ENCODE data around the gene GULP1. TPM values are rescaled to one million over a fixed set of nuclear protein-coding genes. Genes with fewer than 3 reads are reported as not detected.
"Not testable (repeated sequence)": the region's sequence is repeated elsewhere in the genome, so short reads cannot be mapped to it uniquely, and the experiment has no call there.

The GULP1 gene
- total RNA-seq, 4 donors from 2014 or later, result 34.0 to 46.3 (median 38.0) TPM

DNA sequence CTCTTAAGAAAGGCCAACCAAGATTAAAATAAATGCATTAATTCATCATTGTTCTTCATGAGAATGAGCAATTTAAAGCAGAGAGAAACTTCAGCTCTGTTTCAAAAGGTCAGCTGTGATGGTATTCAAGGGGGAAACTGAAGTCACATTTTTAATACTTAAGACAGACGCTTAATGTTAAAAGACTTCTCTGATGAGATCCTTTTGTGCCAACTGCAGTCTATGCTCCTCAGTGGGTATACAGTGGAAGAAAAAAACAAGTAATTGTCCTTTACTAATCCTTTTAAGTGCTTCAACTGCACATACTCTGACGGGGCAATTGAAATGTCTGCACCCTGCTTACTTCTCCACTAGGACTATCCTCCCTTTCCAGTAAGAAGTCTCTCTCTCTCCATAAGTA lies 309.7 kb downstream of the GULP1 start:
- TF ChIP-seq, protein P1, sequence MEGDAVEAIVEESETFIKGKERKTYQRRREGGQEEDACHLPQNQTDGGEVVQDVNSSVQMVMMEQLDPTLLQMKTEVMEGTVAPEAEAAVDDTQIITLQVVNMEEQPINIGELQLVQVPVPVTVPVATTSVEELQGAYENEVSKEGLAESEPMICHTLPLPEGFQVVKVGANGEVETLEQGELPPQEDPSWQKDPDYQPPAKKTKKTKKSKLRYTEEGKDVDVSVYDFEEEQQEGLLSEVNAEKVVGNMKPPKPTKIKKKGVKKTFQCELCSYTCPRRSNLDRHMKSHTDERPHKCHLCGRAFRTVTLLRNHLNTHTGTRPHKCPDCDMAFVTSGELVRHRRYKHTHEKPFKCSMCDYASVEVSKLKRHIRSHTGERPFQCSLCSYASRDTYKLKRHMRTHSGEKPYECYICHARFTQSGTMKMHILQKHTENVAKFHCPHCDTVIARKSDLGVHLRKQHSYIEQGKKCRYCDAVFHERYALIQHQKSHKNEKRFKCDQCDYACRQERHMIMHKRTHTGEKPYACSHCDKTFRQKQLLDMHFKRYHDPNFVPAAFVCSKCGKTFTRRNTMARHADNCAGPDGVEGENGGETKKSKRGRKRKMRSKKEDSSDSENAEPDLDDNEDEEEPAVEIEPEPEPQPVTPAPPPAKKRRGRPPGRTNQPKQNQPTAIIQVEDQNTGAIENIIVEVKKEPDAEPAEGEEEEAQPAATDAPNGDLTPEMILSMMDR (IDR thresholded peaks at IDR 0.05), result no peak
- TF ChIP-seq POLR2A (IDR thresholded peaks at IDR 0.05), result no peak
- no peak overlapping the region for H3K4me3 ChIP-seq (replicated peaks in 1 of 3)
- no peak for DNase-seq
- no peaks in the 10 kb centered on the region for H3K36me3 ChIP-seq
- no peaks in the 10 kb centered on the region for H3K27me3 ChIP-seq
- H3K9me3 ChIP-seq, result no peaks in the 10 kb centered on the region
- 73 to 84% methylated on average over 2 of the region's 2 CpGs for WGBS, 2 donors
- intact Hi-C loops (cut with DNase I), result no loop called here
- no peak overlapping the region for H3K27ac ChIP-seq
- peaks cover 7 to 17% of the 10 kb centered on the region in 2 donors for H3K4me1 ChIP-seq

DNA sequence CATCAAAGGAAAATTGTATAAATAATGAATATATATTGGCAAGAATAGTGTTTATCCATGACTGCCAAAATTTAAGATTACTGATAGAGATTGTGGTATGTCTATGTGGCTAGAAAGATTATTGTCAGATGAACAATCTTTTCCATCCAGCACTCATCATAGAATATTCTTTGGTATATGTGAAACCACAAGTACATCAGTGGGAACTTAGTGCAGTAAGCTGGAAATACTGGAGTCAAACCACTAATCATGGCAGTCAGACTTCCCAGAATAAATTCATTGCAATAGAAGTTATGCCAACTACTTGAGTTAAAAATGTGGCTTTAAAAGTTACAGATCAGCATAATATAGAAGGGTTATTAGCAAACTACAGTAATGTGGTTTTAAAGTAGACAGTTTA lies 310.3 kb downstream of the GULP1 start:
- H3K27ac ChIP-seq, result no peak overlapping the region
- DNase-seq, result no peak
- H3K27me3 ChIP-seq, result no peaks in the 10 kb centered on the region
- H3K9me3 ChIP-seq, result no peaks in the 10 kb centered on the region
- no peak overlapping the region for H3K4me3 ChIP-seq (replicated peaks in 1 of 3)
- H3K4me1 ChIP-seq, result peaks cover 7 to 17% of the 10 kb centered on the region in 2 donors
- no peaks in the 10 kb centered on the region for H3K36me3 ChIP-seq
- TF ChIP-seq, protein P1 (IDR thresholded peaks at IDR 0.05), result no peak
- TF ChIP-seq POLR2A (IDR thresholded peaks at IDR 0.05), result no peak
- intact Hi-C loops (cut with DNase I), result no loop called here

GRCh38 chr2:188604579-188604978 lies 312.9 kb downstream of the GULP1 start:
- H3K4me3 ChIP-seq (replicated peaks in 1 of 3), result no peak overlapping the region
- TF ChIP-seq, protein P1 (IDR thresholded peaks at IDR 0.05), result no peak
- TF ChIP-seq POLR2A (IDR thresholded peaks at IDR 0.05), result no peak
- no peaks in the 10 kb centered on the region for H3K36me3 ChIP-seq
- no peak overlapping the region for H3K27ac ChIP-seq
- DNase-seq, result no peak
- WGBS, 2 donors, result 81 to 85% methylated on average over 1 of the region's 1 CpG
- intact Hi-C loops (cut with DNase I), result no loop called here
- H3K9me3 ChIP-seq, result no peaks in the 10 kb centered on the region
- no peaks in the 10 kb centered on the region for H3K27me3 ChIP-seq
- peaks cover 0 to under 1% of the 10 kb centered on the region in 2 donors for H3K4me1 ChIP-seq

- DNase-seq; H3K27ac ChIP-seq; H3K36me3 ChIP-seq; intact Hi-C loops (cut with DNase I); H3K9me3 ChIP-seq; H3K27me3 ChIP-seq; H3K4me1 ChIP-seq; H3K4me3 ChIP-seq (replicated peaks in 1 of 3): not testable (repeated sequence)
- 98% methylated on average over 19 to 22 of the region's 39 CpGs for WGBS, 2 donors
These were observed 314.2 kb downstream of the GULP1 start for GRCh38 chr2:188605609-188606584.

DNA sequence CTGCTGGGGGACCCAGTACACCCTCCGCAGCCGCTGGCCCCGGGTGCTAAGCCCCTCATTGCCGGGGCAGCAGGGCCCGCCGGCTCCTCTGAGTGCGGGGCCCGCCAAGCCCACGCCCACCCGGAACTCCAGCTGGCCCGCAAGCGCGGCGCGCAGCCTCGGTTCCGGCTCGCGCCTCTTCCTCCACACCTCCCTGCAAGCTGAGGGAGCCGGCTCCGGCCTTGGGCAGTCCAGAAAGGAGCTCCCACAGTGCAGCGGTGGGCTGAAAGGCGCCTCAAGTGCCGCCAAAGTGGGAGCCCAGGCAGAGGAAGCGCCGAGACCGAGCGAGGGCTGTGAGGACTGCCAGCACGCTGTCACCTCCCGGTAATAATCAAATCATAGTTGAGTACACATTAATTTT lies 314.9 kb downstream of the GULP1 start:
- WGBS, 2 donors, result 95 to 97% methylated on average over 9 to 30 of the region's 30 CpGs
- DNase-seq; H3K36me3 ChIP-seq; H3K4me3 ChIP-seq (replicated peaks in 1 of 3); H3K27me3 ChIP-seq; intact Hi-C loops (cut with DNase I); H3K4me1 ChIP-seq; H3K9me3 ChIP-seq; H3K27ac ChIP-seq: not testable (repeated sequence)

DNA sequence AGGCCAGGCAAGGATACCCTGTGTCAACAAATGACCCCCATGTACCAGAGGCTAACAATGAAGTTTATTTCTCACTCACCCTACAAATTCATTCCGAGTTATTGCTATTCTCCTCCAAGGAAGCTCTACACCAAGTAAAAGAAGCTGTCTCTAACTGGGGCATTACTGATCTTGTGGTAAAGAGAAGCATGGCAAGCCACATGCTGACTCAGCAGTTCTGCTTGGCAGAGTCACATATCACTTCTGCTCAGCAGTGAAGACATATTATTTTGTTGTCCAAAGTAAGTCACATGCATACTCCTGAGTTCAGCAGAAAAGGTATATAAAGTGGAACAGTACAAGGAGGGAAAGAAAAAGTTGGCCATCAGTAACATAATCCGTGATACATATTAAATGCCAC lies 315.8 kb downstream of the GULP1 start:
- intact Hi-C loops (cut with DNase I), result no loop called here
- TF ChIP-seq, protein P1 (IDR thresholded peaks at IDR 0.05), result no peak
- TF ChIP-seq POLR2A (IDR thresholded peaks at IDR 0.05), result no peak
- Histone ChIP-seq H3K27ac (no peak overlapping the region), H3K4me3 (replicated peaks in 1 of 3) (no peak overlapping the region), H3K27me3 (no peaks in the 10 kb centered on the region), H3K4me1 (no peaks in the 10 kb centered on the region), H3K36me3 (no peaks in the 10 kb centered on the region), H3K9me3 (no peaks in the 10 kb centered on the region)
- peak in 1 of 2 donors; percentile 32 for DNase-seq
- 44 to 48% methylated on average over 2 of the region's 2 CpGs for WGBS, 2 donors
